Right forelimb (tissue), 1 donor: ENCODE measurements around the gene HAPLN2.

Source experiments
- DNase-seq: peaks from one replicate; pipeline ENCODE4 v3.0.0-alpha.2; 2018

Gene HAPLN2

DNA sequence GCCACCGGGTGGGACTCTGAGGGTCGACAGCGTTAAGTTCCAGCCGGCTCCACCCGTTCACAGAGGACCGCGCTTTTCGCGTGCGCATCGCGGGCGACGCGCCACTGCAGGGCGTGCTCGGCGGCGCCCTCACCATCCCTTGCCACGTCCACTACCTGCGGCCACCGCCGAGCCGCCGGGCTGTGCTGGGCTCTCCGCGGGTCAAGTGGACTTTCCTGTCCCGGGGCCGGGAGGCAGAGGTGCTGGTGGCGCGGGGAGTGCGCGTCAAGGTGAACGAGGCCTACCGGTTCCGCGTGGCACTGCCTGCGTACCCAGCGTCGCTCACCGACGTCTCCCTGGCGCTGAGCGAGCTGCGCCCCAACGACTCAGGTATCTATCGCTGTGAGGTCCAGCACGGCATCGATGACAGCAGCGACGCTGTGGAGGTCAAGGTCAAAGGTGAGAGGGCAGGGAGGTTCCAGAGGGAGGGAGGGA, 27.6 kb downstream of the HAPLN2 start:
- DNase-seq: no peak

DNA sequence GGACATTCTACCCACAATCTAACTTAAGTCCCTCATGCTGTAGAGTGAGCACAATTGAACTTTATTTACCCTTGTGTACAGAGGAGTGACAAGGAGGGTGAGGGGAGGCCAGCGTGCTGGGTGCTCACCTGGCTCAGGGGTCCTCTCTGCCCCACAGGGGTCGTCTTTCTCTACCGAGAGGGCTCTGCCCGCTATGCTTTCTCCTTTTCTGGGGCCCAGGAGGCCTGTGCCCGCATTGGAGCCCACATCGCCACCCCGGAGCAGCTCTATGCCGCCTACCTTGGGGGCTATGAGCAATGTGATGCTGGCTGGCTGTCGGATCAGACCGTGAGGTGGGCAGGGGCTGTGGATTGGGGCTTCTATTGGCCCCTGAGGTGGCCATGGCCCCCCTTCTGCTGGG, 28.1 kb downstream of the HAPLN2 start:
- no peak for DNase-seq

DNA sequence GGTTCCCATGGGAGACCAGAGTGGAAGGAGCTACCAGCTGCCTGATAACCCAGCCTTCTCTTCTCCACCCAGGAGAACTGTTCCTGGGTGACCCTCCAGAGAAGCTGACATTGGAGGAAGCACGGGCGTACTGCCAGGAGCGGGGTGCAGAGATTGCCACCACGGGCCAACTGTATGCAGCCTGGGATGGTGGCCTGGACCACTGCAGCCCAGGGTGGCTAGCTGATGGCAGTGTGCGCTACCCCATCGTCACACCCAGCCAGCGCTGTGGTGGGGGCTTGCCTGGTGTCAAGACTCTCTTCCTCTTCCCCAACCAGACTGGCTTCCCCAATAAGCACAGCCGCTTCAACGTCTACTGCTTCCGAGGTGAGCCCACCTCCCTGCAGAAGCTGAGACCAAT, 29.3 kb downstream of the HAPLN2 start:
- no peak for DNase-seq

DNA sequence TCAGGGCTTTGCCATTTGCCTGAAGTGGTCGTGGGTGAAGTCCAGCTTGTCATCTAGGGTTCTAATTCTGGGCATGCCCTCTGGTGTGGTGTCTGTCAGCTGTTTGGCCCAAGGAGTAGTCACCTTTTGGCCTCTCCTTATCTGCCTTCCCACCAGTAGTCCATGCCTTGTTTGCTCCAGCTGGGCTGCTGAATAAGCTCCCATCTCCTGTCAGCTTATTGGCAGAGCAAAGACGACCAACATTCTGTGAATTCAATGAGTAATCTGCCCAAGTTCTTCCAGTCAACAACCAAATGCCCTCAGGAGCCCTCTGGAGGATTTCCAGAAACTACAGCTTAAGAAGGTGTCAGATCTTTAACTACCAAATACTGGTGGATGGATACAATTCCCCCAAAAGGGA, 29.7 kb downstream of the HAPLN2 start:
- no peak for DNase-seq

DNA sequence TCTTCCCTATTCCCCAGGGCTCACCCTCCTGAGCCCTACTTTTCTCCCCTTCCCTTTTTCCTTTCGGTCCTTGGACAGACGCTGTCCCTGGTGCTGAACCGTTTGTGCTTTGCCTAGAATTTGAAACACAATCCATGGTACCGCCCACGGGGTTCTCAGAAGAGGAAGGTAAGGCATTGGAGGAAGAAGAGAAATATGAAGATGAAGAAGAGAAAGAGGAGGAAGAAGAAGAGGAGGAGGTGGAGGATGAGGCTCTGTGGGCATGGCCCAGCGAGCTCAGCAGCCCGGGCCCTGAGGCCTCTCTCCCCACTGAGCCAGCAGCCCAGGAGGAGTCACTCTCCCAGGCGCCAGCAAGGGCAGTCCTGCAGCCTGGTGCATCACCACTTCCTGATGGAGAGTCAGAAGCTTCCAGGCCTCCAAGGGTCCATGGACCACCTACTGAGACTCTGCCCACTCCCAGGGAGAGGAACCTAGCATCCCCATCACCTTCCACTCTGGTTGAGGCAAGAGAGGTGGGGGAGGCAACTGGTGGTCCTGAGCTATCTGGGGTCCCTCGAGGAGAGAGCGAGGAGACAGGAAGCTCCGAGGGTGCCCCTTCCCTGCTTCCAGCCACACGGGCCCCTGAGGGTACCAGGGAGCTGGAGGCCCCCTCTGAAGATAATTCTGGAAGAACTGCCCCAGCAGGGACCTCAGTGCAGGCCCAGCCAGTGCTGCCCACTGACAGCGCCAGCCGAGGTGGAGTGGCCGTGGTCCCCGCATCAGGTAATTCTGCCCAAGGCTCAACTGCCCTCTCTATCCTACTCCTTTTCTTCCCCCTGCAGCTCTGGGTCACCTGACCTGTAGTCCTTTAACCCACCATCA, 33.1 kb downstream of the HAPLN2 start:
- peak; percentile 64 for DNase-seq

DNA sequence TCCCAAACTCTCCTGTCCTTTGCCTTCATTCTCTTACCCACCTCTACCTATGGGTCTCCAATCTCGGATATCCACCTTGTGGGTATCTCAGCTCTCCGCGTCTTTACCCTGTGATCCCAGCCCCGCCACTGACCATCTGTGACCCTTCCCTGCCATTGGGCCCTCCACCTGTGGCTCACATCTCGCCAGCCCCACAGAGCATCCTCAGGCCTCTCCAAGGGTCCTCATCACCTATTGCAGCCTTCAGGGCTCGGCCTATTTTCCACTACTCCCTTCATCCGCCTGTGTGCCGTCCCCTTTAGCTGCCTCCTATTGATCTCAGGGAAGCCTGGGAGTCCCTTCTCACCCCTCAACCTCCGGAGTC, 33.8 kb downstream of the HAPLN2 start:
- DNase-seq: no peak

DNA sequence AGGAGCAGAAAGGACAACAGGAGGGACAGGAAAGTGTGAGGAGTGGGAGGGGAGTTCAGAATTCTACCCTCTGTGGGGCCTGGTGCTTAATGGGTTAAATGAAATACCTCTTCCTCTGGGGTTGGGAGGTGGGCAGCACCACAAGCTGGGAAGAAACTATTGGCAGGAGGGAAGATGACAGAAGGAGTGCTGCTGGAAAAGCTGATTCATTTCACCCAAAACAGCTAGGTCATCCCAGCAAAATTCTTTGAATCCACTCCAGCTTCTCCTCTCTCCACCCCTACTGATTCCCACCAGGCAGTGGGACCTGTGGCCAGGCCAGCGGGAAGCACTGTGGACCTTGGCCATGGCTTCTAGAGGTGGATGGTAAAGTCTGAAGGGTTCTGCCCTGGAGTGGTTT, 35.5 kb downstream of the HAPLN2 start:
- DNase-seq: no peak

DNA sequence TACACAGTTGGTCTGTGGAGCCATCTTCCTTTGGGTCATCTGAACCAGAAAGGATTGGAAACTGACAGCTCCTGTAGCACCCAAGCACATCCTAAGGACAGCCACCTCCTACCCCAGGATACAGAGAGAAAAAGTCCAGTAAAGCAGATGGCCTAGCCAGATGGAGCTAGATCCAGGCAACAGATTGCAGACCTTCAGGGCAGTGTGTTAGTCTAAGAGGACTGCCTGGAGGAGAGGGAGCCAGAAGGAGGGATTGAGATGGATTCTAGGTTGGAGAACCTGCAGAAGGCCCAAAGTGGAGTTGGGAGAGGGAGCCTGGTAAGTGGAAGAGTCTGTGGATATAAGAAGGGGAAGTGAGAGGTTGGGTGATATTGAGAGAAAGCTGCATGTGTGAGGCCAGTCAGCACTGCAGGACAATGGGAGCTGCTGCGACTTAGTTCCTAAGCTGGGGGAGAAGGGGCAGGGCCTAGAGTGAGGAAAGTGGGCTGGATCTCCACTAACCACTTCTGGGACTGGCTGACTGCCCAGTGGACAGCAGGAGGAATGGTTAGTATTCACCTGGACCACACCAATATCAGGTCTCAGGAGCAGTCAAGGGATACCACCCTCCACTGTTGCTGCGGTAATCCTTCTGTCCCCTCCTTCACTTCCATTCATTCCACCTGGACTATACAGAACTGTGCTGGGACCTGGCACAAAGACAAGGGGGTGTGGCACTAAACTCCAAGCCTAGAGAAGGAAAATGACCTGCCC, 36.1 kb downstream of the HAPLN2 start:
- DNase-seq: no peak

DNA sequence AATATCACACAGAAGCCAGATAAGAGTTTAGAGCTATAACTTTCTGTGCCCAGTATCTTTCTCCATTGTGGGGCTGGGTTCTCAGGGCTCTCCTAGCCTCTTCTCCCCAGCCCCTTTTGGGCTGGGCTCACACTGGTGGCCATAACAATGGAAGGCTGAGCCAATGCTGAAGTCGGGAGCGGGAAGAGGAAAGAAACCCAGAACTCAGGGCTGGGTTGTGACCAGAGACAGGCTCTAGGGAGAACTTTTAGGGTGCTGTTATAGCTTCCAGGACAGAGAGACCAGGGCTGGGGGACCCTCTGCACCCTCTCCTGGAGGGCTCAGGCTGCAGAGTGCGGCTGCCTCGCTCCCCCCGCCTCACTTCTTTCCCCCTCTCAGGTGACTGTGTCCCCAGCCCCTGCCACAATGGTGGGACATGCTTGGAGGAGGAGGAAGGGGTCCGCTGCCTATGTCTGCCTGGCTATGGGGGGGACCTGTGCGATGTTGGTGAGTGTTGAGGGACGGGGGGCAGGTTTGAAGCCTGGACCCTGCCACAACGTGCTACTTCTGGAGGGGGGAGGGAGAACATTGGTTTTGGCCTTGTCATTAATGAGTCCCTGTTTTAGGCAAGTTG, 36.8 kb downstream of the HAPLN2 start:
- no peak for DNase-seq

DNA sequence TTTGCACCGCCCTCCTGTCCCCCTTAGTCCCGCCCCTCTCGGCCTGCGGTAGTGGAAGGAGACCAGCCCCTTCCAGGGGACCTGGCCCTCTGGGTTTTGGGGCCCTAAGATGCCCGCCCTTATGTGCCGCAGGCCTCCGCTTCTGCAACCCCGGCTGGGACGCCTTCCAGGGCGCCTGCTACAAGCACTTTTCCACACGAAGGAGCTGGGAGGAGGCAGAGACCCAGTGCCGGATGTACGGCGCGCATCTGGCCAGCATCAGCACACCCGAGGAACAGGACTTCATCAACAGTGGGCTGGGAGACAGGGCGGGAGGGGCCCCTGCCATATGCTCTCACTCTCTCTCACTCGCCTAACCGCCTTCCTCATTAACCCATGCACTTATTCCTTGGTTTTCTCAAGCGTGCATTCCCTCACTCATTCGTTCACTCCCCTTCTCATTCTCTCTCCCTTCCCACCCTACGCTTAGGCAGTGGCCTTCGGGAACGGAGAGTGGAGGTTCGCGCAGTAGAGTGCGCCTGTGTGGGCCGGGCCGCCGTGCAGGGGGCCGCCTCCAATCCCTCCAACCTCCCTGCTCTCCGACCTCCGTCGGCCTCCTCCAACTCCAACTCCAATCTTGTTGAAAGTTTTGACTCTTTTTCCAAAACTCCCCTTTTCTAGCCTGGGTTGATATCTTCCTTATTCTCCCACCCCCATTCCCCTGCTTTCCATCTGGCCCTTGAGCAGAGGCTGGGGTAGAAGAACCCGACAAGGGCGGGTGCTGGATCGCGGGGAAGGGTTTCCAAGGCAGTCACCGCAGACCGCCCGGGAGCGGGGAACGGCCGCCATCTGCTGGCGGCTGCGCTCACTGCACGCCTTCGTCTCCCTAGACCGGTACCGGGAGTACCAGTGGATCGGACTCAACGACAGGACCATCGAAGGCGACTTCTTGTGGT, 37.9 kb downstream of the HAPLN2 start:
- peak; percentile 88 for DNase-seq

DNA sequence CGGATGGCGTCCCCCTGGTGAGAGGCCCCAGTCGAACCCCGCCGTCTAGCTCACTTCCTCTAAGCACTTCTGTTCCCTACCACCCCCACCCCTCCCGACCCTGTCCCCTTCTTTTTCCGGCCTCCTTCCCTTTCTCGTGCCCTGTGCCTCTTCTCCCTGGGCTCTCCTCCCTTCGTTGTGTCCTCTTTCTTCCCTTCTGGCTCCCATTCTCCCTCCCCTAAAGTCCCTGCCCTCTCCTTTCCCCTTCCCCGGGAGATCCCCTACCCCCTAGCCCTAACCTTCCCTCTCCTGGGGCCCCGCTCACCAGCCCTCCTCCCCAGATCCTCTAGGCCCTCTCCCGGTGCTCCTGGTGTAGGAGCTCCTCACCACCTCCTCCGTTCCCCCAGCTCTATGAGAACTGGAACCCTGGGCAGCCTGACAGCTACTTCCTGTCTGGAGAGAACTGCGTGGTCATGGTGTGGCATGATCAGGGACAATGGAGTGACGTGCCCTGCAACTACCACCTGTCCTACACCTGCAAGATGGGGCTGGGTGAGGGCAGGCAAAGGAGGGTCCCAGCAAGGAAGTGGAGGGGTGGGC, 38.6 kb downstream of the HAPLN2 start:
- no peak for DNase-seq

DNA sequence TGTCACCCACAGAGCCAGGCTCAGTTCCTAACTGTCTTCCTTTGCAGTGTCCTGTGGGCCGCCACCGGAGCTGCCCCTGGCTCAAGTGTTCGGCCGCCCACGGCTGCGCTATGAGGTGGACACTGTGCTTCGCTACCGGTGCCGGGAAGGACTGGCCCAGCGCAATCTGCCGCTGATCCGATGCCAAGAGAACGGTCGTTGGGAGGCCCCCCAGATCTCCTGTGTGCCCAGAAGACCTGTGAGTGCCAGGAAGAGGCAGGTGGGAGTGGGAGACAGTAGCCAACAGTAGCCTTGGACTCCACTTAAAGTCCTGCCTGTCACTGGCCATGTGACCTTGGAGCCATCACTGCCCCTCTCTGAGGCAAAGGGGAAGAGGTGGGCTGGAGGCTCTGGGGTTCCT, 39.3 kb downstream of the HAPLN2 start:
- DNase-seq: no peak

DNA sequence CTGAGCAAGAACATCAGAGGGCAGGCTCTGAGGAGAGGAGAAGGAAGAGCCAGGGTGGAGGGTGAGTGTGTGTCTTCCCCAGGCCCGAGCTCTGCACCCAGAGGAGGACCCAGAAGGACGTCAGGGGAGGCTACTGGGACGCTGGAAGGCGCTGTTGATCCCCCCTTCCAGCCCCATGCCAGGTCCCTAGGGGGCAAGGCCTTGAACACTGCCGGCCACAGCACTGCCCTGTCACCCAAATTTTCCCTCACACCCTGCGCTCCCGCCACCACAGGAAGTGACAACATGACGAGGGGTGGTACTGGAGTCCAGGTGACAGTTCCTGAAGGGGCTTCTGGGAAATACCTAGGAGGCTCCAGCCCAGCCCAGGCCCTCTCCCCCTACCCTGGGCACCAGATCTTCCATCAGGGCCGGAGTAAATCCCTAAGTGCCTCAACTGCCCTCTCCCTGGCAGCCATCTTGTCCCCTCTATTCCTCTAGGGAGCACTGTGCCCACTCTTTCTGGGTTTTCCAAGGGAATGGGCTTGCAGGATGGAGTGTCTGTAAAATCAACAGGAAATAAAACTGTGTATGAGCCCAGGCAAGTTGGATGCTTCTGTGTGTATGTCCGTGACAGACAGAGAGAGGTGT, 39.8 kb downstream of the HAPLN2 start:
- no peak for DNase-seq

DNA sequence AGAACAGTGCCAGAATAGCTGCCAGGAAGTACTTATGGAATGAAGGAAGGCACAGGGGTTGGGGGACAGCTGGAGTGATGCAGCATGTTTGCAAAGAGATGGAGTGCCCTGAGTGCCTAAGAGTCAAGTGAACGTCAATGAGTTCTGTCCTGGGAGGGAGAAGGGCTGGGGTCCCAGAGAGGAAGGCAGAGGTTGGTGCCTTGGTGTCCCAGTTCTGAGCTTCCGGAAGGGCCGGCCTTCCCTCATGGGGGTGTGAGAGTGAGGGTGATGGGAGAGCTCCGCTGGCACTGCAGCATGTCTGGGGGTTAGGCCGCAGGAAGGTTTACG, 40.4 kb downstream of the HAPLN2 start:
- DNase-seq: no peak

DNA sequence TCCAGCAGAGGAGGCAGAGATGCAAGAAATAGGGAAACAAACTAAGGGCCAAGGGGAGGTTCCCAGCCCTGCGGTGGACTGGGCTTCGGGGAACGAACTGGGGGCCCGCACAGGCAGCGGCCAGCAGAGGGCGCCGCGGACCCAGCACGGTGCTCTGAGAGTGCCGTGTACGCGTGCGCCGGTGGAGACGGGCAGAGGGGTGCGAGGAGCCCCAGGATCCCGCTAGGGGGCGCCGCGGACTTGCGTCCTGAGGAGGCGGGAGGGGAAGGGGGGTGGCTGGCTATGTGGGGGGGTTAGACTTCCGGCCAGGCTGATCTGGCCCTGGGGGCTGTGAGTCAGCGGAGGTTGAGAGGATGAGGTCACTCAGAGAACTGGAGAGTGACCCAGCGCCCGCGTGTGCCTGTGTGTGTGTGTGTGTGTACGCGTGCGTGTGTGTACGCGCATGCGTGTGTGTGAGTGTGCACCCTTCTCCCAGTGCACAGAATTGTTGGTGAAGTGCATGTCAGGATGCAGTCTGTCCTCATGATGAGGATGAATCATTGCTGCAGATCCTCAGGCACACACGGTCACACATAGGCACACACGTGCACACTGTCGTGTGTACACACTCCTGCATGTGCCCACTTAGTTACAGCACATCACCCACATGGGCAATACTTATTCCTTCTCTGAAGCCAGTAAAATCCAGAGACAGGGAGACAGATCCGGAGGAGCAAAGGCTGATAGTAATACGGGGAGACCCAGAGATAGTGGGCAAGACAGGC, 41.0 kb downstream of the HAPLN2 start:
- peak; percentile 99 for DNase-seq

DNA sequence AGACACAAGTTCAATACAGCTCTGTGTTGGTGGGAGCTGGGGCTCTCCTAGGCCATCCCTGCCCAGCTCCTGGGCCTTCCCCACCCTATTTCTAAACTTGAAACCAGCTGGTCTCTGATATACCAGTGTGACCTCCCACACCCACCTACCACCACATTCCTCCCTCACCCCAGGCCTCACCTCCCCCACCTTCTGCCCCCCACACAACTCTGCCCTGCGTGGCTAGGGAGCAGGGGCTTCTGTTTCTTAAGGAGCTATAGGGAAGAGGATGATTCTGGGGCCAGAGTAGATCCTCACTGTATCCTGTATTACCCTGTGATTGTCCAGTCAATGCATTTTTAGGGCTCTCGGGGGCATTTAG, 41.5 kb downstream of the HAPLN2 start:
- DNase-seq: no peak

DNA sequence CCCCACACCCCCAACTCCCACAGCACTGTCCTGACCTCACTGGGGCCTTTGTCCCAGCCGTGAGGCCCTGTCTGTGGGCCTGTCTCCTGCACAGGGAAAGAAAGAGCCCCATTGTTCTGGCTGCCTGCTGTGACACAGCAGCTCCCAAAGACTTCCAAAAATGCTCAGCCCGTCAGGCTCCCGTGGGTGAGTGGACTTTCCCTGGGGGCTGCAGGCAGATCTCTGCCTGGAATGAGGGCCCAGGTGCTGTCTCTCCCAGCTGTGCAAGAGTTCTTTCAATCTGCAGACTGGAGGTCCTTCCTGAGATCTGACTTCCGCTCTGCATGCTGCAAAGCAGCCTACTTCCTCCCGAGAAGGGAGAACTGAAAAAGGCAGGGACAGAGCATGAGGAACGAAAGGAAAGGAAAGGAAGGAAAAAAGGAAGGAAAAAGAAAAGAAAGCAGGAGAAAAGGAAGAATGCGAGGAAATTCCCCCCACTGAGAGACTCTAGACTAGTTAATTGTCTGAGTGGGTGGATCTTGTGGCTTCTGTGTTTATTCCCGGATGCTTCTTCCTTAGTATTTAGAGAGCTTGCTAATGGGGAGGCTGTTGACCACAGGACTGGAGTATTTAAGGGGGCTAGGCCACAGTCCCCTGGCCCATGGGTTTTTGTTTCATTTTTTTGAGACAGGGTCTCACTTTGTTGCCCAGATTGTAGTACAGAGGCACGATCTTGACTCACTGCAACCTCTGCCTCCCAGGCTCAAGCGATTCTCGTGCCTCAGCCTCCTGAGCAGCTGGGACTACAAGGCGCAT, 43.0 kb downstream of the HAPLN2 start:
- DNase-seq: peak; percentile 54

DNA sequence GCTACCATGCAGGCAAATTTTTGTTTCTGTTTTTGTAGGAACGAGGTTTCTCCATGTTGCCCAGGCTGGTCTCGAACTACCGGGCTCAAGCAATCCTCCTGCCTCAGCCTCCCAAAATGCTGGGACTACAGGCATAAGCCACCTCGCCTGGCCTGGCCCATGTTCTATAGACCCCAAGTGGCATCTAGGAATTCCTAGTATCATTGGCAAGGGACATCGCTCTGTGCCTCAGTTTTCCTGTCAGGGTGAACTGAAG, 43.5 kb downstream of the HAPLN2 start:
- DNase-seq: no peak

DNA sequence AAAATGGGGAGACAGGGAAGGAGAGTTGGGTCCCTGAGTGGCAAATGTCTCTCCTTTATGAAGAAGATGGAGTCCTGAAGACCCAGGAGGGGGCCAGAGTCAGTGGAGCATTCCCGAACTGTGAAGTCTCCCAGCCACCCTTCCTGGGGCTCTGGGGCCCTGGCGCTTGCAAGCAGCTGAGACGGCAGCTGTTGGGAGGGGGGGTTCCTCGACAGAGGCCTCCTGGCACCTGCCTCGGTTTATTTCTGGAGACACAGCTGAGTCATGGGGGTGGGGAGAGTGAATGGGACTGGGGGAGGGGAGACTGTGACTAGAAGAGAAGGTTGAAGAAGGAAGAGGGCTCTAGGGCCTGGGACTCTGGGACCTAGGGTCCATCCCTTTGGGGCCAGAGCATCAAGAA, 44.0 kb downstream of the HAPLN2 start:
- peak; percentile 78 for DNase-seq

DNA sequence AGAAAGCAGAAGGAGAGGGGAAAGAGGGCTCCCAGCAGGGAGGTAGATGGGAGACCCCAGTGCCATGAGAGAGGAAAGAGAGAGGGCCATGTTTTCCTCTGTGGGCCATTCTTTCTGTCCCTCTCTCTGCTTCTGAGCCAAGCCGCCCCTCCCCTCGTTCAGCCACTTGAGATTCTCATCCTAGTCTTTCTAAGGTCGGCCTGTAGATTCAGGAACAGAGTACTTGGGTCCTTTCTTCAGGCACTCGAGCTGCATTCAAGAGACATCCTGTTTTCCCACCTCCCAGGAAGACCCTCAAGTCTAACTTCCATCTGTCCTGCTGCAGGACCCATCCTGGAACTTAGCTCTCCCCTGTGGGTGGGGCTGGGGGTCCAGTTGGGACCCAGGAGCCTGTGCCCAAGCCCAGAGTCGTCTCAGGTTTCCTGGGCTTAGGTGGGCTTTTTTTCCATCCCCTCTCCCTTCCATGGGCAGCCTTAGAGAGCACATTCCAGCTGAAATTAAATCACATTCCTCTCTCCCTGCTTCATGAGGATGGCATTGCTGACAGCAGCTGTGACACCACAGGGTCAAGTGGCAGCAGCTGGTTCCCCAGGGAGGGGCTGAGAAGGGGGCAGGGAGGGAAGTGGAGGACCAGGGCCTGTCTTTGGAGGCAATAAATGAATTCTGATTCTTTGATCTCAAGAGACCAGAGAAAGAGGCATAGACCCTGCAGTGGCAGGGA, 45.0 kb downstream of the HAPLN2 start:
- DNase-seq: peak; percentile 64
